Embryonic facial prominence (tissue), 1 donor: ENCODE measurements around the gene SAMD8.

ENCODE experiments used
- DNase-seq: peaks from one replicate; pipeline ENCODE4 v3.0.0-alpha.2; 2016; ENCODE audit errors: extremely low spot score

SAMD8 gene

GRCh38 chr10:75111365-75111906, at the start of gene SAMD8:
SAMD8 (plus strand) TSS chr10:75111656; CDS start chr10:75150529, 38,873 bp downstream.
- DNase-seq, result peak; percentile 91

GRCh38 chr10:75061709-75062505, 49.5 kb upstream of the SAMD8 start:
- DNase-seq, result no peak

- peak; percentile 84 for DNase-seq
Measured at GRCh38 chr10:75062506-75063299, 48.8 kb upstream of the SAMD8 start.

GRCh38 chr10:75063461-75064230, 47.8 kb upstream of the SAMD8 start:
- no peak for DNase-seq

GRCh38 chr10:75065076-75065475, 46.4 kb upstream of the SAMD8 start:
- no peak for DNase-seq

- no peak for DNase-seq
Measured at GRCh38 chr10:75066271-75066670, 45.2 kb upstream of the SAMD8 start.

- DNase-seq, result no peak
Measured at GRCh38 chr10:75067272-75067671, 44.2 kb upstream of the SAMD8 start.

- peak; percentile 83 for DNase-seq
Measured at GRCh38 chr10:75068523-75068922, 42.9 kb upstream of the SAMD8 start.

- DNase-seq, result no peak
Measured at GRCh38 chr10:75070476-75070875, 41.0 kb upstream of the SAMD8 start.

- DNase-seq, result no peak
Measured at GRCh38 chr10:75070961-75071428, 40.5 kb upstream of the SAMD8 start.

- no peak for DNase-seq
Measured at GRCh38 chr10:75071756-75072155, 39.7 kb upstream of the SAMD8 start.

GRCh38 chr10:75072727-75073126, 38.7 kb upstream of the SAMD8 start:
- no peak for DNase-seq

GRCh38 chr10:75073442-75073841, 38.0 kb upstream of the SAMD8 start:
- no peak for DNase-seq

- DNase-seq, result no peak
Measured at GRCh38 chr10:75074711-75075445, 36.6 kb upstream of the SAMD8 start.

- DNase-seq, result no peak
Measured at GRCh38 chr10:75076348-75076747, 35.1 kb upstream of the SAMD8 start.

GRCh38 chr10:75079436-75080083, 31.9 kb upstream of the SAMD8 start:
- DNase-seq, result no peak

- DNase-seq, result no peak
Measured at GRCh38 chr10:75080554-75080953, 30.9 kb upstream of the SAMD8 start.

- no peak for DNase-seq
Measured at GRCh38 chr10:75081379-75081778, 30.1 kb upstream of the SAMD8 start.

GRCh38 chr10:75083972-75084833, 27.3 kb upstream of the SAMD8 start:
- DNase-seq, result peak; percentile 54
